ENCODE measurements around the gene FKBP9. TPM values are rescaled to one million over a fixed set of nuclear protein-coding genes. Genes with fewer than 3 reads are reported as not detected.
A peak's percentile ranks its signal among the peaks of the same experiment; 100 is the strongest.
"Not testable (repeated sequence)": the region's sequence is repeated elsewhere in the genome, so short reads cannot be mapped to it uniquely, and the experiment has no call there.

The FKBP9 gene, protein sequence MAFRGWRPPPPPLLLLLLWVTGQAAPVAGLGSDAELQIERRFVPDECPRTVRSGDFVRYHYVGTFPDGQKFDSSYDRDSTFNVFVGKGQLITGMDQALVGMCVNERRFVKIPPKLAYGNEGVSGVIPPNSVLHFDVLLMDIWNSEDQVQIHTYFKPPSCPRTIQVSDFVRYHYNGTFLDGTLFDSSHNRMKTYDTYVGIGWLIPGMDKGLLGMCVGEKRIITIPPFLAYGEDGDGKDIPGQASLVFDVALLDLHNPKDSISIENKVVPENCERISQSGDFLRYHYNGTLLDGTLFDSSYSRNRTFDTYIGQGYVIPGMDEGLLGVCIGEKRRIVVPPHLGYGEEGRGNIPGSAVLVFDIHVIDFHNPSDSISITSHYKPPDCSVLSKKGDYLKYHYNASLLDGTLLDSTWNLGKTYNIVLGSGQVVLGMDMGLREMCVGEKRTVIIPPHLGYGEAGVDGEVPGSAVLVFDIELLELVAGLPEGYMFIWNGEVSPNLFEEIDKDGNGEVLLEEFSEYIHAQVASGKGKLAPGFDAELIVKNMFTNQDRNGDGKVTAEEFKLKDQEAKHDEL
- 302 TPM for total RNA-seq

DNA sequence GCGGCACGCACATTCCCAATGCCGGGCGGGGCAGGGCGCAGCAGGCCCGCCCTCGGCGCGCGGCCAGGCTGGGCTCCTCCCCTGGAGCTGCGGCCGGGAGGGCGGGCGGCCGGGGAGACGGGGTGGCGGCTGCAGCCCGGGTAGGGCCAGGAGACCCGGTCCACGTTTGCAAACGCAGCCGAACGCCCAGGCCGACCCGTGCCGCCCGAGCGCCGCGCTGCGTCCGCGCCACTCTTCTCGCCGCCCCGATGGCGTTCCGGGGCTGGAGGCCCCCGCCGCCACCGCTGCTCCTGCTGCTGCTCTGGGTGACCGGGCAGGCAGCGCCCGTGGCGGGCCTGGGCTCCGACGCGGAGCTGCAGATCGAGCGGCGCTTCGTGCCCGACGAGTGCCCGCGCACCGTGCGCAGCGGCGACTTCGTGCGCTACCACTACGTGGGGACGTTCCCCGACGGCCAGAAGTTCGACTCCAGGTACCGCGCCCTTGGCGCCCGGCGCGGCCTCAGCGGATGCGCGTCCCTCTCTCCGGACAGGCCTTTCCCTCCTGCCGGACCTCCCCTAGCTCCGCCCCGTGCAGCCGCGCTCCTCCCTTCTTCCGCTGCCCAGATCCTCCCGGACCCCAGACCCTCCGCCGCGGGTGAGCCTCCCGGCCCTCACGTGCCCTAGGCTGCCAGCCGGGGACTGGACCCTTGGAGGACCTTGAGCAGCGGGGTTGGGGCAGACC is at the start of gene FKBP9:
FKBP9 (plus strand) TSS at position 115 of the 720 bp plus-strand sequence; CDS start at position 249, 134 bp downstream.
- Histone ChIP-seq H3K4me1 (peaks cover 0 to 6% of the 10 kb centered on the region in 2 donors), H3K27me3 (no peaks in the 10 kb centered on the region), H3K36me3 (no peaks in the 10 kb centered on the region), H3K4me3 (peak within 1 kb of the TSS; percentile 72 to 97), H3K27ac (peak within 1 kb of the TSS; percentile 79 to 84), H3K9me3 (no peaks in the 10 kb centered on the region)
- peak in 1 of 2 donors; percentile 84 for DNase-seq (ENCODE audit: low spot score in 2 of 2)
- intact Hi-C loops (cut with DNase I), result loop anchor here (1.0 to 2.0 kb wide), 4 partner anchors 14 to 463 kb away; partner anchors contain the start of genes AVL9 and NT5C3A
- TF ChIP-seq, protein P1, sequence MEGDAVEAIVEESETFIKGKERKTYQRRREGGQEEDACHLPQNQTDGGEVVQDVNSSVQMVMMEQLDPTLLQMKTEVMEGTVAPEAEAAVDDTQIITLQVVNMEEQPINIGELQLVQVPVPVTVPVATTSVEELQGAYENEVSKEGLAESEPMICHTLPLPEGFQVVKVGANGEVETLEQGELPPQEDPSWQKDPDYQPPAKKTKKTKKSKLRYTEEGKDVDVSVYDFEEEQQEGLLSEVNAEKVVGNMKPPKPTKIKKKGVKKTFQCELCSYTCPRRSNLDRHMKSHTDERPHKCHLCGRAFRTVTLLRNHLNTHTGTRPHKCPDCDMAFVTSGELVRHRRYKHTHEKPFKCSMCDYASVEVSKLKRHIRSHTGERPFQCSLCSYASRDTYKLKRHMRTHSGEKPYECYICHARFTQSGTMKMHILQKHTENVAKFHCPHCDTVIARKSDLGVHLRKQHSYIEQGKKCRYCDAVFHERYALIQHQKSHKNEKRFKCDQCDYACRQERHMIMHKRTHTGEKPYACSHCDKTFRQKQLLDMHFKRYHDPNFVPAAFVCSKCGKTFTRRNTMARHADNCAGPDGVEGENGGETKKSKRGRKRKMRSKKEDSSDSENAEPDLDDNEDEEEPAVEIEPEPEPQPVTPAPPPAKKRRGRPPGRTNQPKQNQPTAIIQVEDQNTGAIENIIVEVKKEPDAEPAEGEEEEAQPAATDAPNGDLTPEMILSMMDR (IDR thresholded peaks at IDR 0.05), result no peak

DNA sequence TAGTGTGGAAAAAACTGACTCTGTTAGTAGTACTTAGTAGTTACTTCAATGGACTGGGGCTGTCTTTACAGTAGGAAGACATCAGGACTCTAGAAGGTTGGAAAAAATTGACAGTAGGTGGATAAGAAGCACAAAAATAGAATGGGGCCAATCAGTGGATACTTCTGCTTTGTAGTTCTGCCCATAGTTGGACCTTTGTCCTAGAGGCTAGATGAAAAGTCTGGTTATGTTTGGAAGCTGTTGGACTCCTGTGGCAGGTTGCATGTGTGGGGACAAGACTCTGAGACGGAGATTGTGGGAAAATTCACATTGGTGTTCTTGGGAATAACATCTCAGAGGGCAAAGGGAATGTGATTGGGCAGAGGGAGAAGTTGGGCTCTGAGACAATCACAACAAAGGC is 47.0 kb upstream of the FKBP9 start:
- no peaks in the 10 kb centered on the region for H3K27me3 ChIP-seq
- H3K9me3 ChIP-seq, result no peaks in the 10 kb centered on the region
- peaks cover 0 to 4% of the 10 kb centered on the region in 2 donors for H3K4me1 ChIP-seq
- no peak overlapping the region for H3K27ac ChIP-seq
- intact Hi-C loops (cut with DNase I), result no loop called here
- DNase-seq (ENCODE audit: low spot score in 2 of 2), result no peak
- H3K36me3 ChIP-seq, result peaks cover 0 to 8% of the 10 kb centered on the region in 2 donors
- H3K4me3 ChIP-seq, result no peak overlapping the region
- TF ChIP-seq, protein P1 (IDR thresholded peaks at IDR 0.05), result no peak

DNA sequence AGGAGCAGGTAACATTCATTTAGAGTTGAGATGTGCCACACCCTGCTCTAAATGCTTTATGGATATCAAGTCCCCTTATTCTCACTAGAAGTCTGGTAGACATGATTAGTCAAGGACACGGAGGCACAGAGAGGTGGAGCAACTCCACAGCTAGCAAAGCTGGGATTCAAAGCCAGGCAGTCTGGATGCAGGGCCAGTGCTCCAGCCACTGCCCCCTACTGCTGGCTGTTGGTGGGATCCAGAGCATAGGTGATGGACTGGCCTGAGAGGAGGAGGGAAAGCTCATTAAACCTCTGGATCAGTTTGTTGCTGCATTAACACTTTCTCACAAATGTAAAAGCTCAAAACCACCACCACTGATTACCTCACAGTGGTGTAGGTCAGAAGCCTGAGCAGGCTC is 43.1 kb upstream of the FKBP9 start:
- H3K27ac ChIP-seq, result no peak overlapping the region
- peaks cover 12 to 42% of the 10 kb centered on the region in 2 donors for H3K36me3 ChIP-seq

DNA sequence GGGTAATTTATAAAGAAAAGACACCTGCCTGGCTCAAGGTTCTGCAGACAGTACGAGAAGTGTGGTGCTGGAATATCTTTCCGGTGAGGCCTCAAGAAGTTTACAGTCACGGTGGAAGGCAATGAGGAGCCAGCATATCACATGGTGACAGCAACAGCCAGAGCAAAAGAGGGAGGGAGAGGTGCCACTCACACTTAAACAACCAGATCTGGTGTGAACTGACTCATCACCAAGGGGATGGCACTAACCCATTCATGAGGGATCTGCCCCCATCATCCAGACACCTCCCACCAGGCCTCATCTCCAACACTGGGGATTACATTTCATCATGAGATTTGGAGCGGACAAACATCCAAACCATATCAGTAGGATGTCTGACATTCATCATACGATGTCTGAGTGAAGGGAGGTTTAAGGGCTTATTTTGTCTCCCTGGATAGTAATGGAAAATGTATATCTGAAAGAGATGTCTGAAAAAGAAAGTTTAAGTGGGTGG is 42.2 kb upstream of the FKBP9 start:
- DNase-seq (ENCODE audit: low spot score in 2 of 2), result no peak
- TF ChIP-seq, protein P1 (IDR thresholded peaks at IDR 0.05), result no peak
- Histone ChIP-seq H3K4me3 (no peak overlapping the region), H3K36me3 (peaks cover 18 to 50% of the 10 kb centered on the region in 2 donors), H3K27ac (no peak overlapping the region), H3K4me1 (peaks cover 0 to 4% of the 10 kb centered on the region in 2 donors), H3K27me3 (no peaks in the 10 kb centered on the region), H3K9me3 (no peaks in the 10 kb centered on the region)
- intact Hi-C loops (cut with DNase I), result no loop called here

More for the DNA sequence above, 43.1 kb upstream of the FKBP9 start:
- intact Hi-C loops (cut with DNase I), result no loop called here
- TF ChIP-seq, protein P1 (IDR thresholded peaks at IDR 0.05), result no peak
- Histone ChIP-seq H3K9me3 (no peaks in the 10 kb centered on the region), H3K4me1 (peaks cover 0 to 4% of the 10 kb centered on the region in 2 donors), H3K4me3 (no peak overlapping the region), H3K27me3 (no peaks in the 10 kb centered on the region)
- no peak for DNase-seq (ENCODE audit: low spot score in 2 of 2)

DNA sequence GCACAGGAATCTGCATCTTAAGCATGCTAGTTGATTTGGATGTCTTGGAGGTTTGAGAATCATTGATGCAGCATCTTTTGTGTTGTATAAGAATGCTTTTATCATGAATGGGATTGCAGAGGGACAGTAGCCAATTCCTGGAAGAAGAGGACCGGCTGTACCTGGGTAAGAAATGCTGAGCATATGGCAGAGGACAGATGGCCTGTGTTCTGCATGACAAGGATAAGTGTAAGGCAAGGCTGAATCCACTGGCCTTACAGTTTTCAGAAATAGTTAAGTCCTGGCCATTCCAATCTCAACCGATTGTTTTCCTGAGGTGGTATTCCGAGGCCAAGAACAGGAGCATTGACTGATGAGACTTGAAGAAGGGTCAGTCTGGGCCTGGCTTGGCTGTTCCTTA is 41.2 kb upstream of the FKBP9 start:
- H3K4me3 ChIP-seq, result no peak overlapping the region
- TF ChIP-seq, protein P1 (IDR thresholded peaks at IDR 0.05), result no peak
- no peaks in the 10 kb centered on the region for H3K4me1 ChIP-seq
- H3K36me3 ChIP-seq, result peaks cover 25 to 58% of the 10 kb centered on the region in 2 donors
- H3K27ac ChIP-seq, result no peak overlapping the region
- H3K27me3 ChIP-seq, result no peaks in the 10 kb centered on the region
- intact Hi-C loops (cut with DNase I), result no loop called here
- no peak for DNase-seq (ENCODE audit: low spot score in 2 of 2)
- H3K9me3 ChIP-seq, result no peaks in the 10 kb centered on the region

DNA sequence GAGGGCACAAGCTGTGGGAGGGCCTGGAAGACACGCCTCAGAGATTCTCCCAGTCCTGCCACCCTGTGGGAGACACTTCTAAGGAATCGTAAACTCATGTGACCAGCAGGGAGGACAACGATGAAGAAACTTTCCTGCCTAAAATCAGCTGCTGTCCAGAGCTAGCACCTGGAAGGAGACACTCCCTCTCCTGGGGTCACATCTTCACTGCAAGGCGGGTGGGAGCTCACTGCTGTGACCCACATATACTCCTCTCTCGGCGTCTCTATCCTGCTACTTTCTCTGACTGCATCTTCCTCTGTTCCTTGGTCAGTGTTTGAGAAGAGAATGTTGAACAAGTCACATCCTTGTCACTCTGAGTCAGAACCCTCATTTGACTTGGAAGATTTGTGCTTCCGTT is 40.2 kb upstream of the FKBP9 start:
- H3K27me3 ChIP-seq; H3K27ac ChIP-seq; H3K9me3 ChIP-seq; DNase-seq (ENCODE audit: low spot score in 2 of 2); H3K4me3 ChIP-seq; intact Hi-C loops (cut with DNase I); H3K4me1 ChIP-seq: not testable (repeated sequence)
- peaks cover 32 to 65% of the 10 kb centered on the region in 2 donors for H3K36me3 ChIP-seq

Measured in ascending aorta (tissue), 2 donors.